Neural cell (in vitro differentiated cells): Measurements from ENCODE around the gene CAMK1D. TPM values are rescaled to one million over a fixed set of nuclear protein-coding genes. Genes with fewer than 3 reads are reported as not detected.
"Not testable (repeated sequence)": the region's sequence is repeated elsewhere in the genome, so short reads cannot be mapped to it uniquely, and the experiment has no call there.

Source experiments
- H2AFZ ChIP-seq: fragments of 200-600, 300-800 bp; sonication (generic), shearing (Covaris generic); 2 replicates; pipeline ENCODE4 v1.6.0; 2014; ENCODE audit warnings: low read depth, mild to moderate bottlenecking, antibody characterized with exemption, low read length, moderate library complexity
- H3F3A ChIP-seq: fragments of 200-600 bp; shearing (Covaris generic); 2 replicates; pipeline ENCODE4 v1.6.1; 2016; ENCODE audit warnings: mild to moderate bottlenecking, moderate library complexity, mixed read lengths, antibody characterized with exemption, low read length; ENCODE audit not compliant: insufficient read depth, poor library complexity, severe bottlenecking
- H3K27ac ChIP-seq: fragments of 200-600, 300-800 bp; sonication (generic), shearing (Covaris generic); 2 replicates; pipeline ENCODE4 v1.5.1; 2014; ENCODE audit warnings: mild to moderate bottlenecking, low read length, moderate library complexity
- H3K27me3 ChIP-seq: fragments of 300-800, 200-600 bp; sonication (generic), shearing (Covaris generic); 2 replicates; pipeline ENCODE4 v1.6.0; 2014; ENCODE audit warnings: mild to moderate bottlenecking, low read depth, low read length, moderate library complexity; ENCODE audit not compliant: insufficient read depth
- H3K36me3 ChIP-seq: fragments of 300-800, 200-600 bp; sonication (generic), shearing (Covaris generic); 2 replicates; pipeline ENCODE4 v1.5.1; 2014; ENCODE audit warnings: mild to moderate bottlenecking, antibody characterized with exemption, low read length, moderate library complexity; ENCODE audit not compliant: insufficient read depth
- H3K4me2 ChIP-seq: fragments of 300-800, 200-600 bp; sonication (generic), shearing (Covaris generic); 2 replicates; pipeline ENCODE4 v1.6.0; 2014; ENCODE audit warnings: mild to moderate bottlenecking, low read length
- H3K4me3 ChIP-seq: fragments of 300-800, 200-600 bp; sonication (generic), shearing (Covaris generic); 2 replicates; pipeline ENCODE4 v1.5.1; 2014; ENCODE audit warnings: mild to moderate bottlenecking, low read length, moderate library complexity
- H3K79me2 ChIP-seq: fragments of 200-600 bp; shearing (Covaris generic); replicated peaks from 2 replicates; pipeline ENCODE4 v1.6.0; 2014; ENCODE audit warnings: mild to moderate bottlenecking, low read length, moderate library complexity; ENCODE audit not compliant: insufficient read depth
- H3K9ac ChIP-seq: fragments of 300-800, 200-600 bp; sonication (generic), shearing (Covaris generic); 2 replicates; pipeline ENCODE4 v1.6.1; 2016; ENCODE audit warnings: mild to moderate bottlenecking, low read length, mixed read lengths
- H3K9me2 ChIP-seq: fragments of 200-600 bp; shearing (Covaris generic); 2 replicates; pipeline ENCODE4 v1.6.1; 2016; ENCODE audit warnings: mild to moderate bottlenecking, low read length, mixed read lengths; ENCODE audit not compliant: insufficient read depth
- H3K9me3 ChIP-seq: fragments of 200-600, 300-800 bp; sonication (generic), shearing (Covaris generic); 2 replicates; pipeline ENCODE4 v1.6.1; 2016; ENCODE audit warnings: mild to moderate bottlenecking, mixed run types, low read length, moderate library complexity, mixed read lengths
- H4K20me1 ChIP-seq: fragments of 200-600 bp; shearing (Covaris generic); 2 replicates; pipeline ENCODE4 v1.6.1; 2016; ENCODE audit warnings: mild to moderate bottlenecking, mixed run types; ENCODE audit not compliant: insufficient read depth
- CTCF ChIP-seq: fragments of 450-650 bp; IDR thresholded peaks from 2 replicates; pipeline ENCODE4 v1.5.1; 2014; ENCODE audit warnings: antibody characterized with exemption, mild to moderate bottlenecking, moderate library complexity; ENCODE audit not compliant: poor library complexity, severe bottlenecking
- EP300 ChIP-seq: fragments of 450-650 bp; conservative IDR thresholded peaks from 2 replicates; pipeline ENCODE4 v1.6.1; 2014; ENCODE audit warnings: antibody characterized with exemption, mild to moderate bottlenecking, moderate library complexity; ENCODE audit not compliant: poor library complexity, severe bottlenecking
- EZH2 ChIP-seq: fragments of 200-600, 300-800 bp; shearing (Covaris generic), sonication (generic); IDR thresholded peaks from 2 replicates; pipeline ENCODE4 v1.6.1; 2014; ENCODE audit warnings: antibody characterized with exemption, low read length, borderline replicate concordance, mild to moderate bottlenecking; ENCODE audit not compliant: insufficient read depth, poor library complexity, severe bottlenecking
- MXI1 ChIP-seq: fragments of 450-650 bp; conservative IDR thresholded peaks from 2 replicates; pipeline ENCODE4 v1.6.1; 2014; ENCODE audit warnings: antibody characterized with exemption, mild to moderate bottlenecking; ENCODE audit not compliant: poor library complexity, severe bottlenecking
- POLR2AphosphoS5 ChIP-seq: IDR thresholded peaks from 2 replicates; pipeline ENCODE4 v1.6.1; 2012
- RAD21 ChIP-seq: fragments of 450-650 bp; conservative IDR thresholded peaks from 2 replicates; pipeline ENCODE4 v1.6.1; 2014; ENCODE audit warnings: antibody characterized with exemption, mild to moderate bottlenecking, moderate library complexity
- REST ChIP-seq: IDR thresholded peaks from 2 replicates; pipeline ENCODE4 v1.6.1; 2012; ENCODE audit warnings: borderline replicate concordance
- SMC3 ChIP-seq: fragments of 450-650 bp; conservative IDR thresholded peaks from 2 replicates; pipeline ENCODE4 v1.6.1; 2014; ENCODE audit warnings: antibody characterized with exemption, mild to moderate bottlenecking, moderate library complexity; ENCODE audit not compliant: poor library complexity
- TAF1 ChIP-seq: IDR thresholded peaks from 2 replicates; pipeline ENCODE4 v1.6.1; 2012; ENCODE audit warnings: low read depth
- polyA plus RNA-seq: library from polyadenylated mRNA; depleted of rRNA; stranded (reverse); fragments of >200 nt; gene quantifications from 2 replicates; pipeline ENCODE4 v1.2.3, GENCODE V29; 2014

Gene CAMK1D
- polyA plus RNA-seq, 1 donor from 2014 or later = 13.8 TPM

GRCh38 chr10:12807096-12807755 lies 457.9 kb downstream of the CAMK1D start:
- H3K36me3 ChIP-seq = no peaks in the 10 kb centered on the region
- no peaks in the 10 kb centered on the region for H3K27me3 ChIP-seq
- H3K9ac ChIP-seq = no peak overlapping the region

GRCh38 chr10:12808014-12808613 lies 458.8 kb downstream of the CAMK1D start:
- H3K36me3 ChIP-seq = no peaks in the 10 kb centered on the region
- no peaks in the 10 kb centered on the region for H4K20me1 ChIP-seq
- no peaks in the 10 kb centered on the region for H3F3A ChIP-seq
- no peak overlapping the region for H3K4me2 ChIP-seq
- H2AFZ ChIP-seq = no peak overlapping the region
- no peaks in the 10 kb centered on the region for H3K79me2 ChIP-seq
- no peaks in the 10 kb centered on the region for H3K27me3 ChIP-seq
- no peaks in the 10 kb centered on the region for H3K9me2 ChIP-seq
- H3K9me3 ChIP-seq = no peaks in the 10 kb centered on the region
- no peak overlapping the region for H3K27ac ChIP-seq
- H3K9ac ChIP-seq = no peak overlapping the region
- TF ChIP-seq EP300 (no peak), TAF1 (no peak), MXI1 (no peak), REST (no peak), CTCF (no peak), POLR2AphosphoS5 (no peak), SMC3 (no peak), EZH2 (no peak), RAD21 (no peak)
- H3K4me3 ChIP-seq = no peak overlapping the region

More at GRCh38 chr10:12807096-12807755, 457.9 kb downstream of the CAMK1D start:
- no peak overlapping the region for H2AFZ ChIP-seq
- H3K9me2 ChIP-seq = no peaks in the 10 kb centered on the region
- no peak overlapping the region for H3K27ac ChIP-seq
- no peak for TF ChIP-seq MXI1
- no peaks in the 10 kb centered on the region for H3F3A ChIP-seq
- no peak overlapping the region for H3K4me2 ChIP-seq
- H3K79me2 ChIP-seq = no peaks in the 10 kb centered on the region
- H3K9me3 ChIP-seq = no peaks in the 10 kb centered on the region
- no peak overlapping the region for H3K4me3 ChIP-seq
- H4K20me1 ChIP-seq = no peaks in the 10 kb centered on the region

GRCh38 chr10:12810046-12810445 lies 460.7 kb downstream of the CAMK1D start:
- H3K27ac ChIP-seq, H3K79me2 ChIP-seq, H3K9me3 ChIP-seq, H2AFZ ChIP-seq, H3F3A ChIP-seq, H3K36me3 ChIP-seq, H3K4me3 ChIP-seq, H3K4me2 ChIP-seq, H3K27me3 ChIP-seq, H4K20me1 ChIP-seq, H3K9ac ChIP-seq, H3K9me2 ChIP-seq: not testable (repeated sequence)
